WERI-Rb-1 (cell line): ENCODE results near the gene FAM169A.

ENCODE experiments used
- DNase-seq: peaks from one replicate; pipeline ENCODE4 v3.0.0-alpha.2; 2020
- H3K27ac ChIP-seq: fragments of 250-450 bp; sonication (Bioruptor Pico); 2 replicates; pipeline ENCODE4 v1.5.1; 2020; ENCODE audit warnings: mild to moderate bottlenecking, moderate library complexity
- H3K27me3 ChIP-seq: fragments of 250-450 bp; sonication (Bioruptor Pico); 2 replicates; pipeline ENCODE4 v1.5.1; 2021; ENCODE audit warnings: mild to moderate bottlenecking, low read depth, moderate library complexity; ENCODE audit not compliant: insufficient read depth, severe bottlenecking
- H3K36me3 ChIP-seq: fragments of 250-450 bp; sonication (Bioruptor Pico); 2 replicates; pipeline ENCODE4 v1.5.1; 2020; ENCODE audit warnings: mild to moderate bottlenecking, moderate library complexity
- H3K4me3 ChIP-seq: 2 replicates; pipeline ENCODE4 v1.5.1; 2011; ENCODE audit warnings: low read depth, mild to moderate bottlenecking, control low read depth, low read length
- H3K9me3 ChIP-seq: fragments of 250-450 bp; sonication (Bioruptor Pico); 2 replicates; pipeline ENCODE4 v1.5.1; 2021; ENCODE audit warnings: mild to moderate bottlenecking, moderate library complexity; ENCODE audit not compliant: severe bottlenecking
- TF ChIP-seq, protein P1 (sequence below): IDR thresholded peaks from 2 replicates; pipeline ENCODE4 v1.5.1; 2011; ENCODE audit warnings: low read depth, mild to moderate bottlenecking, control low read depth, inconsistent platforms, low read length

Gene FAM169A

DNA sequence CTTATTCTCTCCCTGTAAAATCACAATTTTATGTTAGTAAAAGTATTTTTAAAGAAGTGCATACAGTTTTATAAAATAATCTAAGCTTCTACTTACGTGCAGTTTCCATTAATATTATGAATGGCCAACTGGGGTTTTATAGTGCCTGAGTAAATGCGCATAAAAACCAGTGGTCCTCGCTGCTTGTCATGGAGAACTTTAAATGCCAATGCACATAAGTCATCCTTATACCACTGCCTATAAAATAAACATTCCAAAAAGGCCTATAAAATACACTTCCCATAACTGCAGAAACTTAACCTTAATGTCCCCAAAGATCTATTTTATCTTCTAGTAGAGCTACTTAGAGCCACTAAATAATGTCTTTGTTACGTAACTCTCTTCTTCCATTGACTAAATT, 127.8 kb downstream of the FAM169A start:
- Histone ChIP-seq H3K27me3 (no peaks in the 10 kb centered on the region), H3K36me3 (peaks cover 35% of the 10 kb centered on the region), H3K4me3 (no peak overlapping the region), H3K27ac (no peak overlapping the region), H3K9me3 (no peaks in the 10 kb centered on the region)
- DNase-seq = no peak
- TF ChIP-seq, protein P1, sequence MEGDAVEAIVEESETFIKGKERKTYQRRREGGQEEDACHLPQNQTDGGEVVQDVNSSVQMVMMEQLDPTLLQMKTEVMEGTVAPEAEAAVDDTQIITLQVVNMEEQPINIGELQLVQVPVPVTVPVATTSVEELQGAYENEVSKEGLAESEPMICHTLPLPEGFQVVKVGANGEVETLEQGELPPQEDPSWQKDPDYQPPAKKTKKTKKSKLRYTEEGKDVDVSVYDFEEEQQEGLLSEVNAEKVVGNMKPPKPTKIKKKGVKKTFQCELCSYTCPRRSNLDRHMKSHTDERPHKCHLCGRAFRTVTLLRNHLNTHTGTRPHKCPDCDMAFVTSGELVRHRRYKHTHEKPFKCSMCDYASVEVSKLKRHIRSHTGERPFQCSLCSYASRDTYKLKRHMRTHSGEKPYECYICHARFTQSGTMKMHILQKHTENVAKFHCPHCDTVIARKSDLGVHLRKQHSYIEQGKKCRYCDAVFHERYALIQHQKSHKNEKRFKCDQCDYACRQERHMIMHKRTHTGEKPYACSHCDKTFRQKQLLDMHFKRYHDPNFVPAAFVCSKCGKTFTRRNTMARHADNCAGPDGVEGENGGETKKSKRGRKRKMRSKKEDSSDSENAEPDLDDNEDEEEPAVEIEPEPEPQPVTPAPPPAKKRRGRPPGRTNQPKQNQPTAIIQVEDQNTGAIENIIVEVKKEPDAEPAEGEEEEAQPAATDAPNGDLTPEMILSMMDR = no peak

DNA sequence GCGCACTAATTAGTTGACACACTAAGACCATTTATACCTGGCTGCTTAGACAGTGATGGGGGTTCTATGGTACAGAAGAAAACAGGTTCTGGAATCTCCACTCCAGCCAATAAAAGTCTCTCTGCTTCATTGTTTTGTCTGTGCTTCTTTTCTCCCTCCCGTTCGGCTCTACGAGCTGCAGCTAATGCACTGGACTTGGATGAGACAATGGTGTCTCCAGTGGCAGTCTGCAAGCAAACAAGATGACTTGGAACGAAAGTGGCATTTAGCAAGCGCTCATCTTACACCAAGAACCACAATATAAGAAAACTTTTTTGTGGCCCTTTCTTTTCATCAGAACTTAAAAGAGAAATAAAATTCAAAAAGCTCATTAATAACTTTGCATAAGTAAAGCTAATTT, 129.4 kb downstream of the FAM169A start:
- Histone ChIP-seq H3K27me3 (no peaks in the 10 kb centered on the region), H3K9me3 (no peaks in the 10 kb centered on the region), H3K36me3 (peaks cover 40% of the 10 kb centered on the region), H3K4me3 (no peak overlapping the region), H3K27ac (no peak overlapping the region)
- TF ChIP-seq, protein P1 = no peak
- DNase-seq = no peak
